Neural crest cell (in vitro differentiated cells): ENCODE data around the gene TTC39A. TPM values are rescaled to one million over a fixed set of nuclear protein-coding genes. Genes with fewer than 3 reads are reported as not detected.

Experiments used
- DNase-seq: peaks from one replicate; pipeline ENCODE4 v3.0.0; 2021; ENCODE audit warnings: low read depth, mixed read lengths, low spot score
- H3K27ac Mint-ChIP-seq: one replicate; pipeline ENCODE4 v1.8.0; 2021; ENCODE audit warnings: mild to moderate bottlenecking, mixed read lengths; ENCODE audit not compliant: unreplicated experiment
- H3K27me3 Mint-ChIP-seq: 2 replicates; pipeline ENCODE4 v1.8.0; 2021; ENCODE audit warnings: low read depth, mild to moderate bottlenecking, mixed read lengths
- H3K36me3 Mint-ChIP-seq: 2 replicates; pipeline ENCODE4 v1.8.0; 2021; ENCODE audit warnings: low read depth, mild to moderate bottlenecking, mixed read lengths
- H3K4me1 Mint-ChIP-seq: 2 replicates; pipeline ENCODE4 v1.8.0; 2021; ENCODE audit warnings: mixed read lengths
- H3K4me3 Mint-ChIP-seq: one replicate; pipeline ENCODE4 v1.8.0; 2021; ENCODE audit warnings: mild to moderate bottlenecking, mixed read lengths
- H3K9me3 Mint-ChIP-seq: 2 replicates; pipeline ENCODE4 v1.8.0; 2021; ENCODE audit warnings: mixed read lengths
- total RNA-seq: library from RNA; stranded (reverse); gene quantifications from 2 replicates; pipeline ENCODE4 v1.2.1, GENCODE V29; 2021
- TF ChIP-seq, protein P1 (sequence below): fragments of 200-600 bp; sonication (generic); conservative IDR thresholded peaks from 2 replicates; pipeline ENCODE4 v1.5.0; 2021; ENCODE audit warnings: antibody characterized with exemption, mild to moderate bottlenecking

TTC39A gene
- total RNA-seq, 1 donor from 2014 or later = 1.7 TPM

DNA sequence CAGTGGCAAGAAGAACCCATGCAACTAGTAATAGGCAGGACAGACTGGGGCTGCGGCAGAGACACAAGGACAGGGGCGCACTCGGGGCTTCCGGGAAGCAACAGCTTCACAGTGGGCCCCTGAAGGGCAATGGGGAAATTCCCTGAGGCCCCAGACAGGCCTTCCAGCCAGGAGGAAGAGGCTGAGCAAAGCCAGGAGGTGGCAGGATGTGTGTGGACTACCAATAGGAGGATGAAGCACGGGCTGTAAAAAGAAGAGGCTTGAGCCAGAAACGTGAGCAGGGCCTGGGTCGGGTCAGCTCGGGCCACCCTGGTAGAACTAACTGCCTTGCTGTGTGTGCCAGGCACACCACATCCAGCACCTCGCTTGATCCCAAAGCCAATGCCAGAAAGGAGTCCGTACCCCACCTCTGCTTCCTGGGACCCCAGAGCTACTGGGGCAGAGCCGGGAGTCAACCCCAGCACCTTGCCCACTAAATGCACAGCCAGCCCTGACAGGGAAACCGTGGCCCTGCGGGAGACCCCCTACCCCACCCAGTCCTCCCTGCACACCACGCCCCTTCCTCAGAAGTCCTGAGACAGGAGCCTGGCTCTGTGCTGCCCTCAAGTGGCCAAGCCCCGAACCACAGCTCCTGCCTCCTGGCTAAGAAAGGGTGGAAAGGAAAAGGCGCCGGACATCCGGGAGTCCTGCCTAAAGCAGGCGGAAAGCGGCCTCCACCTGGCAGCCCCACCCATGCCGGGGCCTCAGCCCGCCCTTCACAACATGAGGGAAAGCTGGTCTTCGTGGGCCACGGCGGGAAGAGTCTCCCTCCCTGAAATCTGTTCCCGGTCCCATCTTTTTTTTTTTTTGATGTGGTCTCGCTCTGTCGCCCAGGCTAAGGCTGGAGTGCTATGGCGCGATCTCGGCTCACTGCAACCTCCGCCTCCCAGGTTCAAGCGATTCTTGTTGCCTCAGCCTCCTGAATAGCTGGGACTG, 33.7 kb downstream of the TTC39A start:
- Mint-ChIP-seq H3K27me3 (no peaks in the 10 kb centered on the region), H3K9me3 (no peaks in the 10 kb centered on the region), H3K4me1 (peaks cover 9% of the 10 kb centered on the region), H3K4me3 (no peak overlapping the region), H3K36me3 (no peaks in the 10 kb centered on the region), H3K27ac (peak overlapping the region; percentile 78)
- TF ChIP-seq, protein P1, sequence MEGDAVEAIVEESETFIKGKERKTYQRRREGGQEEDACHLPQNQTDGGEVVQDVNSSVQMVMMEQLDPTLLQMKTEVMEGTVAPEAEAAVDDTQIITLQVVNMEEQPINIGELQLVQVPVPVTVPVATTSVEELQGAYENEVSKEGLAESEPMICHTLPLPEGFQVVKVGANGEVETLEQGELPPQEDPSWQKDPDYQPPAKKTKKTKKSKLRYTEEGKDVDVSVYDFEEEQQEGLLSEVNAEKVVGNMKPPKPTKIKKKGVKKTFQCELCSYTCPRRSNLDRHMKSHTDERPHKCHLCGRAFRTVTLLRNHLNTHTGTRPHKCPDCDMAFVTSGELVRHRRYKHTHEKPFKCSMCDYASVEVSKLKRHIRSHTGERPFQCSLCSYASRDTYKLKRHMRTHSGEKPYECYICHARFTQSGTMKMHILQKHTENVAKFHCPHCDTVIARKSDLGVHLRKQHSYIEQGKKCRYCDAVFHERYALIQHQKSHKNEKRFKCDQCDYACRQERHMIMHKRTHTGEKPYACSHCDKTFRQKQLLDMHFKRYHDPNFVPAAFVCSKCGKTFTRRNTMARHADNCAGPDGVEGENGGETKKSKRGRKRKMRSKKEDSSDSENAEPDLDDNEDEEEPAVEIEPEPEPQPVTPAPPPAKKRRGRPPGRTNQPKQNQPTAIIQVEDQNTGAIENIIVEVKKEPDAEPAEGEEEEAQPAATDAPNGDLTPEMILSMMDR = peak; percentile 96
- DNase-seq = peak; percentile 92

DNA sequence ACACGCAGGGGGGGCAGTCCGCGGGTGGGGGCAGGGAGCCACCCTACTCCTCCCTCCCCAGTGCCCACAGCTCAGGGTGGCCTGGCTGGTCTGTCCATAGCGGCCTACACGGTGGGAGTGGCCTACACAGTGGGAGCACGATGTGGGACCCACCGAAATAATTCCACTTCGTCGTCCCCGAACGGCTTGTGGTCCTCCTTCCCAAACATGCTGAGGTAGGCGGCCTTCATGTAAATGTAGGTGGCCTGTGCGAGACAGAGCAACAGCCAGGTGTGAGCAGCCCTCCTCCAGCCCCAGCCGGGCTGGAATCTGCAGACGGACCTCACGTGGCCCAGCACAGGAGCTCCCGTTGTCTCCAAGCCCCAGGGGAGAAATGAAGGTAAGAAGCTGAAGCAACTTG, 34.4 kb downstream of the TTC39A start:
- no peak for DNase-seq
- H3K27ac Mint-ChIP-seq = no peak overlapping the region
- no peaks in the 10 kb centered on the region for H3K36me3 Mint-ChIP-seq
- TF ChIP-seq, protein P1 = no peak
- H3K27me3 Mint-ChIP-seq = no peaks in the 10 kb centered on the region
- no peak overlapping the region for H3K4me3 Mint-ChIP-seq
- H3K9me3 Mint-ChIP-seq = no peaks in the 10 kb centered on the region
- H3K4me1 Mint-ChIP-seq = peaks cover 9% of the 10 kb centered on the region

DNA sequence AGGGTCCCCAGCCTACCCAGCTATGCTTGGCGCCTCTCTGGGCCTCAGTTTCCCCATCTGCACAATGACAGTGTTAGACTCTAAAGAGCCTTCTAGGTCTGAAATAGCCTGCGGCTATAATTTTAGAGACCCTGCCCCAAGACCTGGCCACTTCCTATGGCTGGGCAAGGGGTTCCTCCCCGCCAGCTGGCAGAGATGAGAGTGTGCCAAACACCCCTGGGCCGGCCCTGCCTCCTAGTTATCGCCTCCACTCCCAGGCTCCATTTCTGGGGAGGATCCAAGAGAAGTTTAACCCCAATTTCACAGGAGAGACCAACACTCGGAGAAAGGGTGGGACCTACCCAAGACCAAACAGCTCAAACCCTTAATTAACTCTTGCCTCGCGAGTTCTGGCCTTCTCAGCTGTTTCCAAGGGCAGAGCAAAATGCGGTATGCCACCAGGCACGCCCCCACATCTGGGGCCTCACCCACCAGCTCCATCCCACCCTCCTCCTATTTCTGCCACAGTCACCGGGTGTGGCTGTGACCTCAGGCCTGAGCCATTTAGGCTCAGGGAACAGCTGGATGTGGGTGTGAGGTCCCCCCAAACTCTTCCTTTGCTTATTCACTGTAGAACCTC, 35.7 kb downstream of the TTC39A start:
- Mint-ChIP-seq H3K4me1 (peaks cover 9% of the 10 kb centered on the region), H3K27ac (no peak overlapping the region), H3K27me3 (no peaks in the 10 kb centered on the region), H3K36me3 (no peaks in the 10 kb centered on the region), H3K9me3 (no peaks in the 10 kb centered on the region), H3K4me3 (no peak overlapping the region)
- TF ChIP-seq, protein P1 = no peak
- DNase-seq = no peak

DNA sequence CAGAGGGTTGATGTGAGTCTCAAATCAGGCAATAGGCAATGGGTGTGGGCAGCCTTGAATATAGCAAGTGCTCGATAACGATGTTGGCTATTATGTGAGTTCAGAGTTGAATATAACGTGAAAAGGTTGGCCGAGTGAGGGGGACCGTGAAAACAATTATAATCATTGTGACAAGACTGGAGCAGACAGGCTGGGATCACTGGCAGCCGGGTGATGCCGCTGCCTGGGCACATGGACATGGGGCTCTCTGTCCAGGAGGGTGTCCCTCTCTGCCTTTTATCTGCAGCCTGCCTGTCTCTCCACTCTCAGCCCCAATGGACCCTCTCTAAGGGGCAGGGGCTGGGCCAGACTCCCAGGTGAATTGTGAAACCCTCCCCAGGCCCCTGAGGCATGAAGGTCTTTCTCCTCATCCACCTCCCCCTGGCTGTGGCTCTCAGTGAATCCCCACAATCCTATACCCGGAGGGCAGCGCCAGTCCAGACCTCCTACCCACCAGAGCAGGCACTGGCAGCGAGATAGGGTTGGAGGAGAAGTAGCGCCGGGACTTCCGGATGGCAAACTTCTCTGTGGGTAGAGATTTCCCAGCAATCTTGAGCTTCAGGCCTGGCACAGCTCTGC, 36.4 kb downstream of the TTC39A start:
- Mint-ChIP-seq H3K9me3 (no peaks in the 10 kb centered on the region), H3K4me1 (peaks cover 9% of the 10 kb centered on the region), H3K4me3 (no peak overlapping the region), H3K27ac (no peak overlapping the region), H3K36me3 (no peaks in the 10 kb centered on the region), H3K27me3 (no peaks in the 10 kb centered on the region)
- TF ChIP-seq, protein P1 = no peak
- no peak for DNase-seq

DNA sequence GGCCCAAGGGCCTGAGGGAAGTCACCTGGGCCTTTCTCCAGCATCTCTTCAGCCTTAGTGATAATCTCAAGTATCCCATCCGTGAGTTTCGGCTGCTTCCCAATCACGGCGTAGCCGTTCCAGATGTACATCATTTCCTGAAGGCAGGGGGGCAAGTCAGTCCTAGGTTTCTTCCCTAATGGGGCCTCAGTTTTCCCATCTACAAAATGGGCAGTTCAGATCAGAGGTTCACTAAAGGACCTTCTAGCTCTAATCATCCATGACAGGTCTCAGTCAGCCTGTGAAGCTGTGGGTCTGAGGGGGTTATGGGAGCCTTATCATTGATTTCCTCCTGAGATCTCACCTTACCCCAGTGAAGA, 39.9 kb downstream of the TTC39A start:
- no peak for DNase-seq
- H3K27ac Mint-ChIP-seq = no peak overlapping the region
- H3K9me3 Mint-ChIP-seq = no peaks in the 10 kb centered on the region
- H3K4me3 Mint-ChIP-seq = no peak overlapping the region
- TF ChIP-seq, protein P1 = no peak
- no peaks in the 10 kb centered on the region for H3K27me3 Mint-ChIP-seq
- H3K36me3 Mint-ChIP-seq = no peaks in the 10 kb centered on the region
- H3K4me1 Mint-ChIP-seq = no peaks in the 10 kb centered on the region
